Common myeloid progenitor, CD34-positive (primary cell): ENCODE data around the gene RAPGEFL1.
A peak's percentile ranks its signal among the peaks of the same experiment; 100 is the strongest.

ENCODE experiments used
- CTCF ChIA-PET: fragments of 350-600 bp; sonication (Branson Sonifier 250); formaldehyde crosslinking; loops from one replicate; lab custom pipeline; 2021; ENCODE audit warnings: antibody characterized with exemption; lab: Charles Lee
- POLR2A ChIA-PET: fragments of 350-600 bp; sonication (Branson Sonifier 250); formaldehyde crosslinking; loops from one replicate; lab custom pipeline; 2021; ENCODE audit warnings: antibody characterized with exemption; lab: Charles Lee
- DNase-seq, 3 donors: peaks; one replicate each; pipeline versions ENCODE4 v3.0.0 to v3.0.0-alpha.2; 2013
- H3K27ac ChIP-seq, 2 experiments: 1 replicate in 1 of 2; 2 replicates in 1 of 2; pipeline ENCODE4 v1.7.0; 2013; ENCODE audit warnings: inconsistent platforms in 2 of 2, low read length in 2 of 2, mild to moderate bottlenecking in 2 of 2, low read depth in 1 of 2, moderate library complexity in 1 of 2; ENCODE audit not compliant: severe bottlenecking in 2 of 2, insufficient read depth in 1 of 2, poor library complexity in 1 of 2
- H3K27me3 ChIP-seq, 5 experiments: replicated peaks in 2 of 5; 1 replicate in 3 of 5; 2 replicates in 2 of 5; pipeline versions ENCODE4 v1.6.1 to v1.7.0; 2013; ENCODE audit warnings: low read length in 4 of 5, mild to moderate bottlenecking in 2 of 5, moderate library complexity in 2 of 5, inconsistent platforms in 1 of 5; ENCODE audit not compliant: insufficient read depth in 5 of 5, control insufficient read depth in 4 of 5
- H3K36me3 ChIP-seq, 4 experiments: 1 replicate in 2 of 4; 2 replicates in 2 of 4; pipeline versions ENCODE4 v1.6.1 to v1.7.0; 2013; ENCODE audit warnings: low read length in 3 of 4, control low read depth in 1 of 4, mild to moderate bottlenecking in 1 of 4; ENCODE audit not compliant: control insufficient read depth in 4 of 4, insufficient read depth in 4 of 4
- H3K4me1 ChIP-seq, 4 experiments: 1 replicate in 3 of 4; 2 replicates in 1 of 4; pipeline versions ENCODE4 v1.6.1 to v1.7.1; 2013; ENCODE audit warnings: low read length in 3 of 4, mild to moderate bottlenecking in 3 of 4, control low read depth in 1 of 4, inconsistent platforms in 1 of 4, moderate library complexity in 1 of 4; ENCODE audit not compliant: control insufficient read depth in 4 of 4, insufficient read depth in 4 of 4; ENCODE audit errors: control extremely low read depth in 1 of 4
- H3K4me3 ChIP-seq, 7 experiments: 1 replicate in 4 of 7; 2 replicates in 3 of 7; pipeline versions ENCODE4 v1.5.1 to v1.7.0; 2013; ENCODE audit warnings: mild to moderate bottlenecking in 7 of 7, low read length in 6 of 7, moderate library complexity in 6 of 7, inconsistent platforms in 2 of 7, low read depth in 2 of 7, control low read depth in 1 of 7; ENCODE audit not compliant: insufficient read depth in 4 of 7, control insufficient read depth in 1 of 7; ENCODE audit errors: extremely low read depth in 1 of 7
- H3K9me3 ChIP-seq, 5 experiments: 1 replicate in 4 of 5; 2 replicates in 1 of 5; pipeline versions ENCODE4 v1.6.1 to v1.7.1; 2013; ENCODE audit warnings: low read length in 4 of 5, mild to moderate bottlenecking in 2 of 5, inconsistent platforms in 1 of 5, low read depth in 1 of 5, moderate library complexity in 1 of 5; ENCODE audit not compliant: control insufficient read depth in 4 of 5, insufficient read depth in 2 of 5; ENCODE audit errors: control extremely low read depth in 1 of 5
- WGBS: methylation state at CpG from one replicate; pipeline ENCODE4 v1.1.5; 2013; ENCODE audit not compliant: insufficient coverage; 5-methylcytosine and 5-hydroxymethylcytosine counted together

Gene RAPGEFL1

DNA sequence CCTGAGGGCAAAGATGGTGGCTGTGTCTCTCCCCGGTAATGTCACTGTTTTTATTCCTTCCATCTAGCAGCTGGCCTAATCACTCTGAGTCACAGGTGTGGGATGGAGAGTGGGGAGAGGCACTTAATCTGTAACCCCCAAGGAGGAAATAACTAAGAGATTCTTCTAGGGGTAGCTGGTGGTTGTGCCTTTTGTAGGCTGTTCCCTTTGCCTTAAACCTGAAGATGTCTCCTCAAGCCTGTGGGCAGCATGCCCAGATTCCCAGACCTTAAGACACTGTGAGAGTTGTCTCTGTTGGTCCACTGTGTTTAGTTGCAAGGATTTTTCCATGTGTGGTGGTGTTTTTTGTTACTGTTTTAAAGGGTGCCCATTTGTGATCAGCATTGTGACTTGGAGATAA, 5.5 kb upstream of the RAPGEFL1 start:
- H3K36me3 ChIP-seq: peaks cover 26 to 71% (median 53%) of the 10 kb centered on the region in 4 experiments
- H3K27ac ChIP-seq: no peak overlapping the region
- ChIA-PET CTCF (interaction anchor here (1.3 kb wide), 1 partner anchor 74 kb away, joined by 3 read pairs; no protein-coding TSS in a partner anchor), POLR2A (interaction anchor here (0.7 kb wide), 1 partner anchor 104 kb away, joined by 3 read pairs; no protein-coding TSS in a partner anchor)
- peaks cover 0 to 2% (median 1%) of the 10 kb centered on the region in 4 experiments for H3K4me1 ChIP-seq
- no peak for DNase-seq
- no peaks in the 10 kb centered on the region for H3K27me3 ChIP-seq
- H3K9me3 ChIP-seq: no peaks in the 10 kb centered on the region
- WGBS: 88% methylated on average over 1 of the region's 1 CpG
- H3K4me3 ChIP-seq: no peak overlapping the region

DNA sequence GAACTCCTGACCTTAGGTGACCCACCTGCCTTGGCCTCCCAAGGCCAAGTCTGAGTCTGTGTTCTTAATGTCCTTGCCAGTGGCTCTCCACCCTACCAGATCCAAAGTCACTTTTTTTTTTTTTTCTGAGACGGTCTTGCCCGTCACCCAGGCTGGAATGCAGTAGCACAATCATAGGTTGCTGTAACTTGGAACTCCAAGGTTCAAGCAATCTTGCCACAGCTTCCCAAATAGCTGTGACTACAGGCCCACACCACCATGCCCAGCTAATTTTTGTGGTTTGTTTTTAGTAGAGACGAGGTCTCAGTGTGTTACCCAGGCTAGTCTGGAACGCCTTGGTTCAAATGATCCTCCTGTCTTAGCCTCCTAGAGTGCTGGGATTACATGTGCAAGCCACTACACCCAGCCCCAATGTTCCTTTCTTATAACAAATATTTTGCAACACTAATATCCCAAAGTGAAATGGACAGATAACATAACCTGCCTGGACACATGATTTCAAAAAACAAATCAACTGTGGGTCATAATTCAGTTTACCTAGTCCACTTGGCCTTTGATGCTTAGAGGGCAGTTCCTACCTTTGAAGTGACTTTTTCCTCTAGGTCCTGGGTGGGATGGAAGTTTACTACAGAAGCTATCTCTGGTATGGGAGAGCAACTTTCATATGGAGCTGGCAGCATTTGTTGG, 4.0 kb upstream of the RAPGEFL1 start:
- Histone ChIP-seq H3K36me3 (peaks cover 19 to 56% (median 43%) of the 10 kb centered on the region in 4 experiments), H3K27ac (no peak overlapping the region), H3K4me3 (no peak overlapping the region), H3K27me3 (peaks cover 0 to 3% (median 0%) of the 10 kb centered on the region in 5 experiments), H3K4me1 (peaks cover 0 to 13% (median 10%) of the 10 kb centered on the region in 4 experiments), H3K9me3 (no peaks in the 10 kb centered on the region)
- no CpG with 5 or more reads among the region's 4 CpGs for WGBS
- ChIA-PET CTCF (interaction anchor here (0.9 to 4.1 kb wide), 8 partner anchors 9 to 158 kb away, joined by 3 to 28 read pairs (median 3); partner anchors contain the start of gene CSF3), POLR2A (no interaction called here)
- DNase-seq: no peak

DNA sequence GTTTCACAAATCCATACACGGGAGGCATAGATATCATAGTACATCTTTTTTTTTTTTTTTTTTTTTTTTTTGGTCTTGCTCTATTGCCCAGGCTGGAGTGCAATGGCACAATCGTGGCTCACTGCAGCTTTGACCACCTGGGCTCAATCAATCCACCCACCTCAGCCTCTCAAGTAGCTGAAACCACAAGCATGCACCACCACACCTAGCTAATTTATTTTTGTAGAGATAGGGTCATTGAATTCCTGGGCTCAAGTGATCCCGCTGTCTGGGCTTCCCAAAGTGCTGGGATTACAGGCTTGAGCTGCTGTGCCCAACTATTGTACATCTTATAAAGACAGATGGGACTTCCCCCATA, 3.5 kb upstream of the RAPGEFL1 start:
- peaks cover 0 to 7% (median 0%) of the 10 kb centered on the region in 5 experiments for H3K27me3 ChIP-seq
- H3K4me1 ChIP-seq: peaks cover 0 to 16% (median 11%) of the 10 kb centered on the region in 4 experiments
- H3K4me3 ChIP-seq: no peak overlapping the region
- no peaks in the 10 kb centered on the region for H3K9me3 ChIP-seq
- peaks cover 19 to 53% (median 41%) of the 10 kb centered on the region in 4 experiments for H3K36me3 ChIP-seq
- ChIA-PET CTCF (interaction anchor here (0.8 to 4.1 kb wide), 8 partner anchors 10 to 193 kb away, joined by 3 to 28 read pairs (median 4); partner anchors contain the start of gene PSMD3), POLR2A (interaction anchor here (0.7 kb wide), 1 partner anchor 46 kb away, joined by 4 read pairs; no protein-coding TSS in a partner anchor)
- H3K27ac ChIP-seq: no peak overlapping the region
- 100% methylated on average over 1 of the region's 3 CpGs for WGBS
- DNase-seq: no peak

DNA sequence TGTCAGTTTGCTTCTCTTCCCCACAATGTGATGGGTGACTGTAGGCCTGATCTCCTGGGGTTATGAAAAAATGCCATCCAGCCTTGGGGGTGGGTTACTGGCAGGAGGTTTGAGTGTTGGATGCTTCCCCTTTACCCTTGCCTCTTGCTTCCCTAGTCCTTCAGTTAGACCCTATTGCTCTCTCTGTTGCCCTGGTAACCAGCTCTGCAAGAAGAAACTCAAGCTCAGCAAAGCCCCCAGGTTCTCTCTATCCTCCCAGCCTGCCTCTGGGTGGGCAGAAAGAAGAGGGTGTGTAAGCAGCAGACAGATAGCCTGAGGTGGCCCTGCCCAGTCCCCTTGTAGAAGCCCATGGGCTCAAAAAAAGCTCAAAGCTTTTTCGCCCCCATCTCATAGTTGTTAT, 2.8 kb upstream of the RAPGEFL1 start:
- WGBS: 100% methylated on average over 1 of the region's 1 CpG
- Histone ChIP-seq H3K27me3 (peaks cover 0 to 8% (median 0%) of the 10 kb centered on the region in 5 experiments), H3K4me1 (peaks cover 0 to 16% (median 11%) of the 10 kb centered on the region in 4 experiments), H3K36me3 (peaks cover 19 to 46% (median 33%) of the 10 kb centered on the region in 4 experiments), H3K9me3 (no peaks in the 10 kb centered on the region), H3K4me3 (no peak overlapping the region), H3K27ac (no peak overlapping the region)
- peak in 2 of 3 donors; percentile 49 to 55 for DNase-seq
- ChIA-PET POLR2A (no interaction called here), CTCF (interaction anchor here (0.5 to 4.1 kb wide), 8 partner anchors 11 to 193 kb away, joined by 3 to 28 read pairs (median 4); partner anchors contain the start of gene PSMD3)

DNA sequence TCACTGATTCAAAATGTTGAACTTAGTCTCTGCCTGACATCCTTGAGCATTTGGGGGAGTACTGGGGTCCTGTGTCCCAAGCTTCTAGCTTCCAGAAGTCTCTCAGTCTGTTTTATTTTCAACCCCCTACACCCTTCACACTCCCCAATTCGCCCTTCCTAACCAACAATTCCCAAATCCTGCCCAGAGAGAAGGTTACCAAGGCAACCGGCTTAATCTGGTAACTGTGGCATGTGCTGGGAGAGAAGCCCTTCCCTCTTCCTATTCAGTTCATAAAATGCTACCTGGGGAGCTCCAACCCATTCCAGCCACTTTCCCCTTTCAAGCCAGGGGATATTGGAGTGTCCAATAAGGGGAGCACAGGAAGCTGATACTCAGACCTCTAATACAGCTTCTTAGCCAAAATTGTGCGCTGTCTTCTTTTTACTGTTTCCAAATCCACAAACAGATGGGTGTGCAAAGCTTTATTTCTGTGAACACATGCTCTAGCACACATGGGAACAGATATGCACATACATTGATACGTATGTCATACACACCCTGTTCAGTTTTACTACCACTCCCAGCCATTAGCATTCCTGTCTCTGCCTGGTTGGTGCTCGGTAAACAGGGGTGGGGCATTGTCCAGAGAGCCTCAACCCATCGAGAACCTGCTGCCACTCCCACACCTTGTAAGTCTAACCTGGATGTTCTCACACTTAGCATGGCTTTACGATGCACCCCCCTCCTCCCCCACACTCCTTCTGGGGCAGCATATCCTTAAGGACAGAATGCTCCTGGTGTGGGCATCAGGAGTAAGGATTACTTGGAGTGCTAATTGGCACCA, 1.1 kb upstream of the RAPGEFL1 start:
- Histone ChIP-seq H3K9me3 (no peaks in the 10 kb centered on the region), H3K4me1 (peaks cover 0 to 16% (median 11%) of the 10 kb centered on the region in 4 experiments), H3K4me3 (no peak overlapping the region), H3K36me3 (peaks cover 13 to 30% (median 19%) of the 10 kb centered on the region in 4 experiments), H3K27me3 (peaks cover 0 to 8% (median 0%) of the 10 kb centered on the region in 5 experiments), H3K27ac (no peak overlapping the region)
- ChIA-PET POLR2A (no interaction called here), CTCF (interaction anchor here (0.5 to 4.1 kb wide), 9 partner anchors 9 to 71 kb away, joined by 3 to 28 read pairs (median 3); partner anchors contain the start of gene CASC3)
- WGBS: 96% methylated on average over 6 of the region's 7 CpGs
- no peak for DNase-seq

DNA sequence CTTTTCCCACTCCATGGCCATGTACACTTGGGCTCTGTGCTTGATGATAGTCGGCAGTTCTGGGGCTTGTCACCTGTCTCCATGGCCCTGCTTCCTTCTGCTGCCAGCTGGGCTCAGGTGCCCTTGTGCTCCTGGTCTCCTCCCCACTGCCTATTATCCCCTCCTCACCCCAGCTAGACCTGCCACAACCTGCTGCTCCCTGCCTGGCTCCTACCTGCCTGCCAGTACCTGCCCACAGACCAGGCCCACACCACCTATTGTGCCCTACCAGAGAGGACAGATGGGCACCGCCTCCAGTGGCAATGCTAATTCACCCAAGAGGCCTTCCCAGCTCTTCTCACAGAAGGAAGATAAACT, 538 bp upstream of the RAPGEFL1 start:
- Histone ChIP-seq H3K4me3 (peak overlapping the region in 1 of 7 experiments; percentile 1), H3K4me1 (peaks cover 0 to 16% (median 11%) of the 10 kb centered on the region in 4 experiments), H3K9me3 (no peaks in the 10 kb centered on the region), H3K27ac (no peak overlapping the region), H3K36me3 (peaks cover 7 to 24% (median 14%) of the 10 kb centered on the region in 4 experiments), H3K27me3 (peaks cover 0 to 8% (median 0%) of the 10 kb centered on the region in 5 experiments)
- 80% methylated on average over 1 of the region's 2 CpGs for WGBS
- POLR2A ChIA-PET: no interaction called here
- CTCF ChIA-PET: interaction anchor here (0.6 to 1.3 kb wide), 5 partner anchors 8 to 49 kb away, joined by 3 to 4 read pairs (median 3); no protein-coding TSS in a partner anchor
- DNase-seq: no peak
